Osteoblast (primary cell): ENCODE results near the gene TMEM54. TPM values are rescaled to one million over a fixed set of nuclear protein-coding genes. Genes with fewer than 3 reads are reported as not detected.

Experiments
- DNase-seq: peaks from one replicate; pipeline ENCODE4 v3.0.0; 2011; ENCODE audit warnings: low spot score, mixed read lengths; ENCODE audit not compliant: insufficient read length; ENCODE audit errors: missing footprints
- H2AFZ ChIP-seq: 2 replicates; pipeline ENCODE4 v1.6.0; 2011; ENCODE audit warnings: mild to moderate bottlenecking, low read length
- H3K27ac ChIP-seq: 2 replicates; pipeline ENCODE4 v1.5.1; 2011; ENCODE audit warnings: mild to moderate bottlenecking, low read depth, low read length, moderate library complexity
- H3K27me3 ChIP-seq: 2 replicates; pipeline ENCODE4 v1.6.0; 2012; ENCODE audit warnings: mild to moderate bottlenecking, control low read depth, inconsistent platforms, low read length, moderate library complexity; ENCODE audit not compliant: insufficient read depth
- H3K36me3 ChIP-seq: 2 replicates; pipeline ENCODE4 v1.5.1; 2011; ENCODE audit warnings: mild to moderate bottlenecking, low read length, control low read depth, moderate library complexity; ENCODE audit not compliant: insufficient read depth
- H3K4me1 ChIP-seq: 2 replicates; pipeline ENCODE4 v1.5.1; 2011; ENCODE audit warnings: mild to moderate bottlenecking, low read length, control low read depth, moderate library complexity; ENCODE audit not compliant: insufficient read depth
- H3K4me2 ChIP-seq: 2 replicates; pipeline ENCODE4 v1.6.0; 2011; ENCODE audit warnings: mild to moderate bottlenecking, low read length; ENCODE audit not compliant: insufficient read depth
- H3K4me3 ChIP-seq: fragments of 200-600 bp; sonication (generic); 3 replicates; pipeline ENCODE4 v1.5.1; 2012; ENCODE audit warnings: mild to moderate bottlenecking, low read length, inconsistent platforms; ENCODE audit not compliant: insufficient read depth
- H3K79me2 ChIP-seq: 2 replicates; pipeline ENCODE4 v1.6.0; 2012; ENCODE audit warnings: mild to moderate bottlenecking, low read length, control low read depth, inconsistent platforms; ENCODE audit not compliant: insufficient read depth
- H3K9me3 ChIP-seq: 2 replicates; pipeline ENCODE4 v1.5.1; 2011; ENCODE audit warnings: low read depth, low read length, control low read depth
- H4K20me1 ChIP-seq: 2 replicates; pipeline ENCODE4 v1.6.0; 2012; ENCODE audit warnings: mild to moderate bottlenecking, low read length, control low read depth; ENCODE audit not compliant: insufficient read depth
- CTCF ChIP-seq: IDR thresholded peaks from 2 replicates; pipeline ENCODE4 v1.5.1; 2011; ENCODE audit warnings: mild to moderate bottlenecking, low read depth, low read length, moderate library complexity; ENCODE audit errors: extremely low read depth
- total RNA-seq: library from RNA; depleted of rRNA; stranded (reverse); fragments of >200 nt; gene quantifications from 2 replicates; pipeline ENCODE4 v1.2.3, GENCODE V29; 2012

Gene TMEM54
- total RNA-seq, 1 donor, result 22.4 TPM

- TF ChIP-seq CTCF, result no peak
- no peak overlapping the region for H3K4me2 ChIP-seq
- no peak overlapping the region for H2AFZ ChIP-seq
- H3K36me3 ChIP-seq, result no peaks in the 10 kb centered on the region
- H3K4me1 ChIP-seq, result no peaks in the 10 kb centered on the region
- H4K20me1 ChIP-seq, result peaks cover 4% of the 10 kb centered on the region
- peak; percentile 79 for DNase-seq
- no peaks in the 10 kb centered on the region for H3K9me3 ChIP-seq
- no peak overlapping the region for H3K4me3 ChIP-seq
- no peak overlapping the region for H3K27ac ChIP-seq
- H3K79me2 ChIP-seq, result no peaks in the 10 kb centered on the region
- H3K27me3 ChIP-seq, result peaks cover 36% of the 10 kb centered on the region
Observed at GRCh38 chr1:32884032-32884372, 17.2 kb downstream of the TMEM54 start.

- Histone ChIP-seq H3K27ac (no peak overlapping the region), H4K20me1 (peaks cover 4% of the 10 kb centered on the region), H3K4me1 (no peaks in the 10 kb centered on the region), H3K36me3 (no peaks in the 10 kb centered on the region), H3K4me2 (no peak overlapping the region), H3K4me3 (no peak overlapping the region), H2AFZ (no peak overlapping the region), H3K79me2 (no peaks in the 10 kb centered on the region), H3K9me3 (no peaks in the 10 kb centered on the region), H3K27me3 (peaks cover 36% of the 10 kb centered on the region)
- TF ChIP-seq CTCF, result no peak
- peak; percentile 43 for DNase-seq
Observed at GRCh38 chr1:32883338-32884031, 17.7 kb downstream of the TMEM54 start.

DNA sequence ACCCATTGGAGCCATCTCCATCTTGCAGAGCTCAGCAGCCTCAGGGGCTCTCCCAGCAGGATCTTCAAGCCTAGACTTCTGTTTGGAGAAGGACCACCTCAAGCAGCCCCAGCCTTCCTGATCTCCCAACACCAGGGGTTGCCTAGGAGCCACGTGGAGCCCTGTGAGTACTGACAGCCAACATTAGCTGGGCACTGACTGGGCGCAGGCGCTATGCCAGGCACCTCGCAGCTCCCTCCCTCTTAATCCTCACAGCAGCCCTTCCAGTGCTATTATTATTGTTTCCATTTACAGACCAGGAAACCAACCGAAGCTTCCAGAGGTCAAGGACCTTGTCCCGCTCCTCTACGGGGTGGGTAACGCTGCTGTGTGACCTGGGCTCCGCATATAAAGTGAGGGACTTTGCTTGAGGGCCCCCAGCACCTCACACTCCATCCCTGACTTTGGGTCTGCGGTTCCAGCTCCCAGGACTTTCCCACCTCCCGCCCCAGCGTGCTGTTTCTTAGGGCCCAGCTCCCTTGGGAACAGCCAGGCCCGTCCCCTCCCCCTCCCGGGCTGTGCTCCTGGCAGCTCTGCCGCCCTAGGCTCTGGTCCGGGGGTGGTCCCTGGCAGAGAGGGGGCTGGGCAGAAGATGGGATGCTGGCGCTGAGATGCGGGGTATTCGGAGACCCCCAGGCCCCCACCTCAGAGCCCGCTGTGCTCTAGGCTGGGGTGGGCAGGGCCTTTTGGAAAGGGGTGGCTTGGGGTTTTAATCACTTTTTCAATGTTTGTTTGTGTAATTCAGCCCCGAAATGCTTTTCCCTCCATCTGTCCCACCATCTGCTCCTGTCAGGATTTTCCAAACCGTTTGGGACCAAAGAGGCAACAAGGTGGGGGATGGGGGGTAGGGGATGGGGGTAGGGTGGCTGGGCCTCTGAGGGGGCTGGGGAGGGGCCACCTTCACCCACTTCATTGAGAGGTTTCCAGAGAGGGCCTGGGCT is 19.0 kb downstream of the TMEM54 start:
- peak; percentile 77 for DNase-seq
- H3K4me2 ChIP-seq, result no peak overlapping the region

More for the DNA sequence above, 19.0 kb downstream of the TMEM54 start:
- Histone ChIP-seq H3K79me2 (no peaks in the 10 kb centered on the region), H3K36me3 (no peaks in the 10 kb centered on the region), H3K27ac (no peak overlapping the region), H3K9me3 (no peaks in the 10 kb centered on the region), H2AFZ (no peak overlapping the region), H3K4me1 (no peaks in the 10 kb centered on the region), H4K20me1 (peaks cover 2% of the 10 kb centered on the region), H3K27me3 (peaks cover 35% of the 10 kb centered on the region), H3K4me3 (no peak overlapping the region)
- no peak for TF ChIP-seq CTCF
